Measurements from ENCODE around the gene AOC2.
"Not testable (repeated sequence)": the region's sequence is repeated elsewhere in the genome, so short reads cannot be mapped to it uniquely, and the experiment has no call there.

Gene AOC2

GRCh38 chr17:42877037-42877436 is 32.7 kb downstream of the AOC2 start:
- TF ChIP-seq, protein P1, sequence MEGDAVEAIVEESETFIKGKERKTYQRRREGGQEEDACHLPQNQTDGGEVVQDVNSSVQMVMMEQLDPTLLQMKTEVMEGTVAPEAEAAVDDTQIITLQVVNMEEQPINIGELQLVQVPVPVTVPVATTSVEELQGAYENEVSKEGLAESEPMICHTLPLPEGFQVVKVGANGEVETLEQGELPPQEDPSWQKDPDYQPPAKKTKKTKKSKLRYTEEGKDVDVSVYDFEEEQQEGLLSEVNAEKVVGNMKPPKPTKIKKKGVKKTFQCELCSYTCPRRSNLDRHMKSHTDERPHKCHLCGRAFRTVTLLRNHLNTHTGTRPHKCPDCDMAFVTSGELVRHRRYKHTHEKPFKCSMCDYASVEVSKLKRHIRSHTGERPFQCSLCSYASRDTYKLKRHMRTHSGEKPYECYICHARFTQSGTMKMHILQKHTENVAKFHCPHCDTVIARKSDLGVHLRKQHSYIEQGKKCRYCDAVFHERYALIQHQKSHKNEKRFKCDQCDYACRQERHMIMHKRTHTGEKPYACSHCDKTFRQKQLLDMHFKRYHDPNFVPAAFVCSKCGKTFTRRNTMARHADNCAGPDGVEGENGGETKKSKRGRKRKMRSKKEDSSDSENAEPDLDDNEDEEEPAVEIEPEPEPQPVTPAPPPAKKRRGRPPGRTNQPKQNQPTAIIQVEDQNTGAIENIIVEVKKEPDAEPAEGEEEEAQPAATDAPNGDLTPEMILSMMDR (IDR thresholded peaks at IDR 0.05; ENCODE audit: control insufficient read depth, insufficient read depth, low read depth, low read length, missing control alignments), result no peak
- no peak for DNase-seq (ENCODE audit: low read depth)
- H3K4me3 ChIP-seq (ENCODE audit: control insufficient read depth, low read depth, low read length), result no peak overlapping the region

DNA sequence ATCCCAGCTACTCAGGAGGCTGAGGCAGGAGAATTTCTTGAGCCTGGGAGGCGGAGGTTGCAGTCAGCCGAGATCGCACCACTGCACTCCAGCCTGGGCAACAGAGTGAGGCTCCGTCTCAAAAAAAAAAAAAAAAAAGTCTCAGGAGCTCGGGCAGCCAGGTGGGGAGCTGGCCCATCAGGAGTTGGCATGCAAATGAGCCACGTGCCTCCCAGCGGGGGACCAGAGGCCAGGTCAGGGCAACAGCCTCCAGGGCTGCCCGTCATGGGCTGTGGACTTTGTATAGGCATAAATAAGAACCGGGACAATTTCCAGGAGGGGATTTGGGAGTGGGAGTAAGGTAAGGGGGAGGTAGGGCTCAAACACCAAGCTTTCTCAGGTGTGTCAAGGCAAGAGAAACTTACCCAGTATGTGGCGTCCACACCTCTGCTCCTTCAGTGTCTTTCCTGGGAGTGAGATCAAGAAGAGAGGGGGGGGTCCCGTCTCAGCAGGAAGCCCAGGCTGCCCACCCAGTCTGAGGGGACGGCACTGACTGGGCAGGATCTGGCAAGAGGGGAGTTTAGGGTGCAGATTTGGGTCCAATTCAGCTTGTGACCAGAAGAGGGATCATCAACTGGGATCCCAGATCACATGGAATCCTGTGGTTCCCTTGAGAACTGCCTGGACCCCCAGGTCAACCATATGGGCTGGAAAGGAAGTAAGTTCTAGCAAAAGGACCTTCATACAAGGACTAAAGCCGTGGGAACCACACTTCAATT is 33.9 kb downstream of the AOC2 start:
- TF ChIP-seq, protein P1 (IDR thresholded peaks at IDR 0.05; ENCODE audit: control insufficient read depth, insufficient read depth, low read depth, low read length, missing control alignments), result no peak
- H3K4me3 ChIP-seq (ENCODE audit: control insufficient read depth, low read depth, low read length), result no peak overlapping the region
- DNase-seq (ENCODE audit: low read depth), result no peak

- TF ChIP-seq, protein P1 (IDR thresholded peaks at IDR 0.05; ENCODE audit: control insufficient read depth, insufficient read depth, low read depth, low read length, missing control alignments), result no peak
- no peak overlapping the region for H3K4me3 ChIP-seq (ENCODE audit: control insufficient read depth, low read depth, low read length)
- no peak for DNase-seq (ENCODE audit: low read depth)
Observed at GRCh38 chr17:42878924-42879595, 34.7 kb downstream of the AOC2 start.

DNA sequence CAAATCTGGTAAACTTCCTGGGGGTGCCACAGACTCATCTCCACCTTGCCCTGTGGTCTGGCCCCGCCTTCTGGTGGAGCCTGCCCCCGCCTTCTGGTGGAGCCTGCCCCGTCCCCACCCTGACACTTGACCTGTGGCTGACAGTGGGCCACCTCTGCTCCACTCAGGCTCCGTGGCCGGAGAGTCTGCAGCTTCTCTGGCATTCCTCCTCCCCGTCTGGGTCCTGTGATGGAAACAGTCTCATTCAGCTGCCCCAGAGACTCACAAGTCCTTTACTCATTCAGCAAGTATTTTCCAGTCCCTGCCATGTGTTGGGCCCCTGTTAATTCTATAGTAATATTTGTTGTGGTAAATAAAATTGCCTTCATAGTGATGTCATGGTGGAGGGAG is 35.2 kb downstream of the AOC2 start:
- no peak for DNase-seq (ENCODE audit: low read depth)
- no peak overlapping the region for H3K4me3 ChIP-seq (ENCODE audit: control insufficient read depth, low read depth, low read length)
- TF ChIP-seq, protein P1 (IDR thresholded peaks at IDR 0.05; ENCODE audit: control insufficient read depth, insufficient read depth, low read depth, low read length, missing control alignments), result no peak

GRCh38 chr17:42880776-42881310 is 36.5 kb downstream of the AOC2 start:
- H3K4me3 ChIP-seq (ENCODE audit: control insufficient read depth, low read depth, low read length), result no peak overlapping the region
- no peak for DNase-seq (ENCODE audit: low read depth)
- TF ChIP-seq, protein P1 (IDR thresholded peaks at IDR 0.05; ENCODE audit: control insufficient read depth, insufficient read depth, low read depth, low read length, missing control alignments), result no peak

- DNase-seq (ENCODE audit: low read depth); H3K4me3 ChIP-seq (ENCODE audit: control insufficient read depth, low read depth, low read length): not testable (repeated sequence)
Observed at GRCh38 chr17:42881706-42882105, 37.3 kb downstream of the AOC2 start.

- no peak for DNase-seq (ENCODE audit: low read depth)
- no peak overlapping the region for H3K4me3 ChIP-seq (ENCODE audit: control insufficient read depth, low read depth, low read length)
- TF ChIP-seq, protein P1 (IDR thresholded peaks at IDR 0.05; ENCODE audit: control insufficient read depth, insufficient read depth, low read depth, low read length, missing control alignments), result no peak
Observed at GRCh38 chr17:42882166-42882565, 37.8 kb downstream of the AOC2 start.
